Glomerular endothelial cell (primary cell): ENCODE results near the gene DPT. TPM values are rescaled to one million over a fixed set of nuclear protein-coding genes. Genes with fewer than 3 reads are reported as not detected.

Experiments
- DNase-seq: peaks from one replicate; pipeline ENCODE4 v3.0.0-alpha.2; 2011; ENCODE audit warnings: low read depth, low spot score; ENCODE audit errors: extremely low read depth
- total RNA-seq: library from RNA; depleted of rRNA; stranded (reverse); fragments of >200 nt; gene quantifications from 2 replicates; pipeline ENCODE4 v1.2.3, GENCODE V29; 2015

DPT gene
- total RNA-seq, 1 donor from 2014 or later = not detected

DNA sequence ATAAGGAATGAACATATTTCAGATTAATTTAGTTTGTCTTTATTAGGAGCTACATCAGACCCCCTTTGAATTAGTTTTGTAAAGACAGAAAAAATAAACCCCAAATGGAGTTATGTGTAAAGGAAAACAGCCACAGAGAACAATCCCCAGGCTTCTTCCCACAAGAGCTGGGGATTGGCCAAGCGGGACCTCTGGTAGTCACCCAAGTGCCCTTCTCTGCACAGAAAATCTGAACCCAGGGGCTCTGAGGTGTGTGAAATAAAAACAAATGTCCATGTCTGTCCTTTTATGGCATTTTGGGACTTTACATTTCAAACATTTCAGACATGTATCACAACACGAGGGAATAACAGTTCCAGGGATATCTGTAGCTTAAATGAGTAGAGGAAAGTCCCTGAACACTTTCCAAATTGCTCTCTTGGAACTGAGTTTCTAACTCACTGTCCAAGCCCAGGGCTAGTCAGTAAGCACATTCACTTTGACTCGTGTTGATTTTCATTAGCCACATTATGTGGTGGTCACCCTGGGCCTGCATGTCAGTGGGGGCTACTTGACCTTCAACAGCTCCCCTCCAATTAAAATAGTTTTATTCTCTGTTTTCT, 22.5 kb downstream of the DPT start:
- DNase-seq = no peak

DNA sequence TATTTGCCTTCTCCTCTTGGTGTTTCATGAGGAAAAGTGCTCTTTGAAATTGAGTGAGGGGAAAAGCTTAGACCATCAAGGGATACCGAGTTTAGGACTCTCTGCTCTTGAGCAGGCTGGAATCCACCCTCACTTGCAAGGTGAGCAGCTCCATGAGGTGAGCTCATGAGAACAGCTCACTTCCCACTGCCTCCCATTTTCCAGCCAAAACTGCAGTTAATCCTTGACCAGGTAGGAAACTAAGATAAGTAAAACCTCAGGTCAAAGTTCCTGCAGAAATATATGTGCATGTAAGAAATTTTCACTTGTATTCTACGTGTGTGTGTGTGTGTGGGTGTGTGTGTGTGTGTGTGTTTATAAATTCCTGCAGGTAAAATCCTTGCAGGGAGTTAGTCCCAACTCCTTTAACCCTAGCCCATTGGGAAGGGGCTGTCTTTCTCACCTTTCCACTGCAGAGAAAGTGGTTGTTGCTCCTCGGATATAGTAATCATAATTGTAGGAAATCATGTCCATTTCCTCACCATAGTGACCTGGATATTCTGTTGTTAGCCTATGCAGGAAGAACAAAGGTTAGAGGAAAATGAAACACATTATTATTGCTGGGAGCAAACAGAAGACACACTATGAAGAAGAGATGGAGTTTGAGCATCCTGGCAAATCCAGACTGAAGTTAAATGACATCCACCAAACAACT, 28.3 kb downstream of the DPT start:
- no peak for DNase-seq

DNA sequence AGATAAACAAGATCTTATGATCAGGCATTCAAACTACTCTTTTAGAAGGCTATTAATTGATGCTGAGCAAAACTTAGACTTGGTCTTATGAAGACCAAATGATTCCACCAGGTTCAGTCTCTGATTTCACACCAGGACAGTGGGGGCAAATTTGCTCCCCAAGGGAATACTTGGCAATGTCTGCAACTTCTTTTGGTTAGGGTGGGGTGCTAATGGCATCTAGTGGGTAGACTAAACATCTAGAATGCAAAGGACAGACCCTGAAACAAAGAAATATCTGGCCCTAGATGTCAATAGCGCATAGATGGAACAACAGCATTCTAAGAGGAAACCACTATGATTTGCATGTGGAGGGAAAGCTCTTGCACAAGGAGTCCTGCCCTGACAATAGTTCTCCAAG, 30.6 kb downstream of the DPT start:
- no peak for DNase-seq

DNA sequence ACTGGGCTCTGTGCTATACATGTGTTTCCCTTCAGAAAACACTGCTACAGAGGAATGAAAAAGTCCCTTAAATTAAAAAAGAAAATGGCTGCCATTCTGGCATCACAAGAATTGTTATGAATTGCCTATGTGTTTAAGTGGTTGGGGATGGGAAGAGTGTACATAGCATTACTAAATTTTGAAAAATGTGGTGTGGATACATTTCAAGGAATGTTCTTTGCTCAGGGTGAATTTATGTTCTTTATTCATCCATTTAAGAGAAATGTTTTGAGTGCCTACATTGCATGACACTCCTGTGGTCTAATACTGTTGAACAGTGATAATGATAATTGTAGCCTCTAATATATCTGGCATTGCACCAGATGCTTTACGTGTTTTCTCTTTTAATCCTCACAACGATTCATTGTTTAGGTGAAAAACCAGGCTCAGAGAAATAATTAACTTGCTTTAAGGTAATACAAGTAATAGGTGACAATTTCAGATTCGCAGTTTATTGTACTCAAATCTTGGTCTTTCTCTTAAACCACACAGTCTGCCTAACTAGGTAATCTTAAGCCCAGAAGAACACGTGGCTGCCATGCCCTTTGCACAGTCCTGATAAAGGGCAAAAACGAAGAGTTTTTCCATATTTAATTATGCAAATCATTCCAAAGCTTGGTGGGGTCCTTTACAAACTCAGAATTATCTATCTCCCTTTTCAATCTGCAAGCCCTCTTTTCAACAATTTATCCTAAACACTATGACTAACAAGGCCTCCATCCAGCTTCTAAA, 31.5 kb downstream of the DPT start:
- no peak for DNase-seq

DNA sequence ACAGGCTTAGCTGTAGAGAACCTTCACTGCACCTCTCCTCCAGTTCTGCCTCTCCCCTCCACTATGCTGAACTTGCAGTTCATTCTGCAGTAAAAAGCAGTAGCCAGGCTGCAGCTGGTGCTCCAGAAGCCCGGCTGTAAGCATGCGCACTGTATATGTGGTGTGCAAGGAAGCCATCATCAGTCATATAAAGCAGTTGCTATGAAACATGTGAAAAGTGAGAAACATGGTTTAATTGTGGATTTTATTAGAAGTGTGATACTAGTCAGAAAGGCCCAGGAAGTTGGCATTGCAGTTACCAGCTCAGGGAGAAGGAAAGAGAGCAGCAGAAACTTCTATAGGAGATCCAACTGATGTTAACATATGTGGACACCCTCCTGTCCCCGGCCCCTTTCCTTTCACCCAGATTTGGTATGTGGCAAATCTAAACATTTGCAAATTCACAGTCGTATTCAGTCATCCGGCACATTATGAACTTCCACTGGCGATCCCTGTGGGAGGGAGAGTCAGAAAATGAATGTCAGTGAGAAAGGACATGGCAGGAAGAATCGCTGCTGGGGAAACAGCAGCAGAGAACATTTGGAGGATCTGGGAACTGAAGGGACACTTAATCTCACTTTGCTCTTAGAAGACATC, 32.8 kb downstream of the DPT start:
- DNase-seq = no peak

DNA sequence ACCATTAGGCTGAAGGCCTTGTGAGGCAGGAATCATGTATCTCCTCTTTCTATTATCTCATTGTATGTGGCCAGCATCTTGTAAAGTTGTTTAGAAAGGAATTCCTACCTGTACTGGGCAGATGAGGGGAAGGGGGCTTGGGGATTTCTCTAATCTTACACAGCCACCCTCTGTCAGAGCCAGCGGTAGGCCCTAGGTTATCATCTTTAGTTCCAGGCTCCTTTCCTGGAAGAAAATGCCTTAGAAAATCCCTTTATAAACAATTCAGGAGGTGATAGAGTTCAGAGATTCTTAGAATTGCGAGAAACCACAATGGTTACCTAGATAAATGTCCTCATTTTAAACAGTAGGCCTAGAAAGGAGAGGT, 35.2 kb downstream of the DPT start:
- no peak for DNase-seq

DNA sequence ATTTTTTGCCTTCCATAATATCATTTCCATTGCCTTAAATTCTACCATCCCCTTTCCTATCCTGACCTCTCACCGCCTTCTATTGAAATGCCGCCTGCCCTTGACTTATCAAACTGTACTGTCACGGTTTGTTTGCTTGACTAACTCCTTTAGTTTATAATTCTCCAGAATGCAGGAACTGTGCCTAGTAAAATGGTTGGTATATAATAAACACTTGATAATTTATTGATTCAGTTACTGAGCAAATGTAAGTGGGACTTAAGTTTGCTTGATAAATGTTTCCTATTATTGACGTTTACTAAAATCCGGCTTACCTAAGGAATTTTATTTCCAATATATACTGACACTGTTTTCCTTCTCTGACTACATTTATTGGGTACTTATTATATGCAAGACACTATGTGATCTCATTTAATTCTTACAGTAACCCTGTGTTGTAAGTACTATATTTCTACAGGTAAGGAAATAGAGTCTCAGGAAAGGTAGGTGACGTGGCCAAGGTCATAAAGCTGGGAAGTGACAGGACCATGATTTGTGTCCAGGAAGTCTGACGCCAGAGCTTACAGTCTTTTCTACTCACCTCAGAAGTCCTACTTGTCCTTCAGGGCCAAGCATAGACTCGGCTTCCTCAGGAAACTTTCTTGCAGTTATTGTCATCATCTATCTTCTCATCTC, 35.7 kb downstream of the DPT start:
- no peak for DNase-seq

DNA sequence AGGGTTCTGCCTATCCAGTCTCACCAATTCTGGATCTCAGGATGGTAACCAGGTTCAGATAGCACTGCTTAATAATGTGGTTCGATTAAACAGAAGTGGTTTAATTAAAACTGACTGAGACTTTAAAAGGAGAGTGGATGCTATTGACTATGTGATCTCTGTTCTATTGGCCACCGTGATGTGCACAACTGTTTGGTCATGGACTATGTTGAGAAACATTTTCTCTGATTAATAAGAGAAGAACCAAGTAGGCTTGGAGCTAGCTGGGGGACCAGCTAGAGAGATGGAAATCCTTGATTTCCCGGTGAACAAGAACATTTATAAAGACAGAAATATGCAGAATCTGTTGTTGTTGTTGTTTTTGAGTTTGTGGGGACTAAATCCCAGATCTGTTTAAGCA, 36.5 kb downstream of the DPT start:
- no peak for DNase-seq

DNA sequence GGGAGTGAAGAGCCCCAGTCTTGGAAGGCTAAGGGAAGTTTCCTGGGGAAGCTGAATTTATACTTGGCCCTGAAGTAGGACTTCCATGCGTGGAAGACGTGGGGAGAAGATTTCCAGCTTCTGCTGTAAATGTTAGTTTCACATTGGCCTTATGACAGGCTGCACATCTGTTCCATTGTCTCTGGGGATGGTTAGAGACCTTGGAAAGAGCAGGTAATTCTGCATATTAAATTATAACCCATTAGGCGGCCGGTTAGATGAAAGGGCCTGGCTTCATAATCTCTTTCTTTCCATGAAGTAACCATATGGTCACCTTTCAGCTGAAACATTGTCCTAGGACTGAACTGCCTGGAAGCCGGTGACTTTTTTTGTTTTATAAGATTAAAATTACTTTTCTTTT, 37.5 kb downstream of the DPT start:
- DNase-seq = no peak

DNA sequence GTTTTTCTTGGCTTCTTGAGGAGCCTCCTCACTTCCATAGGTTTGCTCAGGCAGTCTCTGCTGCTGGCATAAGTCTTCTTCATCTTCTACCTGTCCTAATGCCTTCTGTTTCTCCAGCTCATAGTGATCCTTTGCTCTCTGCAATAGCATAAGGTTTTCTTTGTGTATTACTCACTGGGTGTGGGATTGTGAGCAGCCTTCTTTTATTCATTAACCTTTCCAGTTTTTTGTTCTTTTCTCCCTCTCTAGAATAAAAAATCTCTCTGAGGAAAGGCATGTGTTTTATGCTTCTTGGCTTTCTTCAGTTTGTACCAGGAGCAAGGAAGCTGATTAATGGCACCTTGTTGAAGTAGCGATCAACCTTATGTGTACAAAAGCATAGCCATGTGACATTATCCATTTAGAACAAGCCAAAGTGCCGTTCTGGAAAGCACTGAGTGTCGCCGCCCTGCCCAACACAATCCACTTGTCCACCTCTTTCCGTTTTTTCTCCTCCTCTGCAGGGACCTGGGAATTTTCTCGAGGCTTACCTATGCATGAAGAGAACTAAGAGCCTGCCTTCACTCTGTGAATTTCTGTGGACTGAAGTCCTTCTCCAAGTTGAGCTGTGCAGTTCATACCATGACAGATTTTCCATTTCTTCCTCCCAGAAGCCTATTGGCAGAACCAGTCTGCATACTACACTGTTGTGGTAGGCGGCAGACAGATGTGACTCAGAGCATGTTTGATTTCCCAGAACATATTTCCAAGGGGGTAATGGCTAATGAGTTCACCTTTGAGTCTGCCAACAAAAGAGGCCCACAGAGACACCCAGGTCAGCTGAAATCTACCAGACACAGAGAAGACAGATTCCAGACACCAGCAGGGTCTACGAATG, 39.0 kb downstream of the DPT start:
- no peak for DNase-seq

DNA sequence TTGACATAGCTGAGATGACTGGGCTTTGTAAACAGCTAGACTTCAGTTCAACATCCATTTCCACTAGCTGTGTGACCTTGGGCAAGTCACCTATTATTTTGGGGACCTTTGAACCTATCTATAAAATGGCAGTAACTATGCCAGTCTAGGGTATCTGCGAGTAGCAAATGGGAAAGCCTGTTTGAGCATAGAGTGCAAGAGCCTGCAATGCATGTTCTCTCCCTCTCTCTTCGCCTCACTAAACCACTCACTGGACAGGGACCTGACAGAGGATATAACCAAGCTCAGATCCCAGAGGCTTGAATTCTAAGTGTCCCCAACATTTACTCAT, 39.7 kb downstream of the DPT start:
- DNase-seq = no peak

DNA sequence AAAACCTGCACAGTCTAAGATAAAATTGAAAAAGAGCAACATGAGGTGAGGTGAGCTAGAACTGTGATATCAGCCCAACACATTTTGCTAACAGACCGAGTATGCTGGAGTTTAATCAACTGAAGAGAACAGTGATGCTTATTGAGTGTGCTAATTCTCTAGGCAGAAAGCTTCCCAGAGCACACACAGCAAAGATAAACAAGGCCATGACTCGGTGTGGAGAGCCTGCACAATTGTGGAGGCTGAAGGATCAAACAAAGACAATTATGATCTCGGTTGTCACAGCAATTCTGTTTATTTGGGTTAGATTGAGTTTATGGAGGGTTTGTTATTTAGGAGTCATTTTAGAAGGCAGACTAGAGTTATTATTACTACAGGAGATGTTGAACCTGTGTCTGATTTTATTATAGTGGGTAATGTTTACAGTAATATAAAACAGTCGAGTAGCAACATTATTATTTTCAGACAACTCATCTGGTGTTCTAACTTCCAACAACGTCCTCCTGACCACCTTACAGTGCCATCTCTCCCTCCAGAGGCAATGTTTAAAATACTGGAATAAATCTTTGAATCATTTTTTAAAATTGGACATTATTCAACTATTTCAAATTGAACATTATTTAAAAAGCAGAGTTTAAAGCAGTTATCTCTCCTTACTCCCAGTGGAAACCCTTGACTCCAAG, 40.2 kb downstream of the DPT start:
- DNase-seq = no peak

DNA sequence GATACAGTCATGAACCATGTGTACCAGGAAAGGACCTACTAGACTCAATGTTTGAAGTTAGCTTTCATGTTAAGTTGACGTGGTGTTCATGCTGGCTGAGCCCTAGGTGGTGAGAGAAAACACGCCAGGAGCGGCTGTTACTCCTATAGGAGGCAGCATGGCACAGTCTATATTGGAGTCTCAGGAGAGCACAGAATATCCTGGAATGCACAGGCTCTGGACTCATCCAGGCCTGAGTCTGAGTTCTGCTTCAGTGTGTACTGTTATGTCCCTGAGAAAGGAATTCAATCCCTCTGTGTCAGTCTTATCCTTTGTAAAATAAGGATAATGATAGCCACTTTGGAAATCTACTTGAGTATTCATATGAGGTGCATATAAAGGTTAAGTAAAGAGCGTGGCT, 41.2 kb downstream of the DPT start:
- DNase-seq = no peak

DNA sequence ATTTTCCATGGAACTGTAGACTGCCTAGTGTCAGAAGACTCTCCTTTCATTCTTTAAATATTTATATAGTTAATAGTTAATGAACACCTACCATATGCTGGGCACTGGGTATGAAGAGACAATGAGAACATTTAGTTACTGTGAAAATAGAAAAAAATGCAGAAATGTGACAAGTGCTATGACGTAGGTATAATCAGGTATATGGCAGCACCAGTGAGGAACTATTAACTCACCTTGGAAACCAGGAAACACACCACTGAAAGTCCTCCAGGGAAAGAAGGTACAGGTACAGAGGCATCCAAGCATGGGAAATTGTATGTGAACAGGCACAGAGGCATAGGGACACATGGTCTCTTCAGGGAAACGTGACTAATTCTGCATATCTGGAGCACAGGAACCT, 42.3 kb downstream of the DPT start:
- no peak for DNase-seq

DNA sequence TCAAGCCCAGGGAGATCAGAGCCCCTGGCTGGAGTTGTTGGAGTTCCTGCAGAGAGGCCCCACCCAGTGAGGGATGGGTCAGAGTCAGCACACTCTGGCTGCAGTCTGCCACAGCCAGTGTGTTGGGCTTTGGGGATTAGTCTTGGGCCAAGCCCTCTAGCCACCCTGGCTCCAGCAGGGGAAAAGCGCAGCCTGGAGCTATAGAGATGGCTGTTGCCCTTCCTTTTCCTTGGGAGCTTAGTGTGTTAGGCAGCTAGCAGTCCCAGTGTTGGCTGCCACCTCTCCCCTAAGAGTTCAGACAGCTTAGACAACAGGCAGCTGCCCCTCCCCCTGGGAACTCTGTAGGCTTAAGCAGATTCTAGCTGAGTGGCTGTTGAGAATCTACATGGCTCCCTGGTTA, 45.1 kb downstream of the DPT start:
- no peak for DNase-seq

DNA sequence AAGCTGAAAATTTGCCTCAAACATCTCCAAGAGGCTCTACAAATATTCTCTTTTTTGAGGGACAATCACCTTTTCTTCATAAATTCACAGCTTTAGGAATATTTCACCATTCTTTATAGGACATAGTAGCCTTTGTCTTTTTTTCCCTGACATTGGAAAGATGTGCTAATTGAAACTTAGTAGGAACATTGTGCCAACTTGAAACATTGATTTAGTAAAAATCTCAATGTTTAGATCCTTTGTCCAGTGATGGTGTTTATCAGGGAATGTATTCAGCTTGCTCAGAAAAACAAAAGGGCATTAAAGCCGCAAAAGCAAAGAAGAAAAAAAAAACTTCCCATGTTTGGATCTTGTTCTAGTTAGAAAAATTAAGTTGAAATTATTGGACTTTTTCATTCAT, 52.1 kb downstream of the DPT start:
- no peak for DNase-seq

DNA sequence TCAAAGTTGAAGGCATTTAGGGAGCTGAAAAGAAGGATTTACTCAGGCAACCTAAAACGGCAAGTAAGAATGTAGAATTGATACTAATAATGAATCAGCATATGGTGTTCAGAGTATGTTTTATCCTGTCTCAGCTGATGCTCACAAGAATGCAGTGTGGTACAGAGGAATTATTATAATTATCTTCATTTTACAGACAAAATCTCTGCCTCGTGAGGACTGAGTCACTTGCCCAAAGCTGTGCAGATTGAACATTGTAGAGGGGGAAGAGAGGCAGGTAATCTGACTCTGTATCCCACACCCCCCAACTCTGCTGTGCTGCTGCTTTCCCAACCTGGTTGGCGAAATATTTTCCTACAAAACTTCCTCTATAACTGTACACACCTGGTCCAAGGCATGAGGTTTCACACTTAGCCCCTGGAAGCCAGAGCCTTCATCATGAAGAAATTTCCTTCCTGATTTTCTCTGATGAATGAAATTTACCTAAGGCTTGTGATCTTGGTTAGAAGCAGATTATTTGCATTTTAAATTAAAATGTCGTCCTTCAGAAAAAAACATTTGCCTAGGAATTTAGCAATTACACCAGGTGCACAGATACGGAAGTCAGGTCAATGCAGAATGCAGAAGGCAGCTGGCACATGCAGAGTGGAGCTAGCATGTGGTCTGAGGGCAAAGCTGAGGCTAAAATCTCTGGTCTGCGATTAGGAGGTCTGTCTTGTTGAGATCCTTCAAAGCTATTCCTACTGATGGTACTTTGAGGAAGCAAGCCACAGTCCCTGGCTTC, 52.8 kb downstream of the DPT start:
- no peak for DNase-seq

DNA sequence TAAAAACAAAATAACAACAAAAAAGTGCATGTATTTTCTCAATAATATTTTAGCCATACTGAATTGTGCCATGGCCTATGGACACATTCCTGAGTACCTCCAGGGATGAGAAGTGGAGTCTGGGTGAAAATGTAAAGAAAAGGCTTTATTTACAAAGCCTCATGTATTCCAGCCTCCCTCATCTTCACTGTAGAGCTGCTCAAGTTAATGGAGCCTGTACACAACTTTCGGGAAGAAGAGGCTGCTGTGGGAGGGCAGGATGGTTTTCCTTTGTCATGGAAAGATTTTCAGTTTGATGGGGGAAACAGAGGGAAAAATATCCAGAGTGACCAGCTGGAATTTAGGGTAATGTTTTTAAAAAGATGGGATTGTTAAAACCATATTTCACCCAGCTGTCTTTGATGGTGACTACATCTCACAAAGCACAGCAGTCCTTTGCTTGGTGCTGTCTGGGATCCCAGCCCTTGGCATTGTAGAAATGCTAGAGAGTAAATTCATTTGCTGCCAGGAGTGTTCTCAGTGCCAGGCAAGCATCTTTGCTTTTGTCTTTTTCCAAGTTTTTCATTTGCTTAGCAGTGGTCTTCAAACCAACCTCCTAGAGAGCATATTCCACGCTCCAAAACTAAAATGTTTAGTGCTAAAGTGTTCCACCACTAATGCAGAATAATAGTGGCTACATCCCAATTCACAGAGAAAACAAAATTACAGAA, 54.9 kb downstream of the DPT start:
- DNase-seq = no peak
